Mucosa of descending colon (tissue), 3 donors: ENCODE measurements around the gene QSOX2. TPM values are rescaled to one million over a fixed set of nuclear protein-coding genes. Genes with fewer than 3 reads are reported as not detected.

Source experiments
- ATAC-seq: fragments of 200-7000 bp; cut with Tn5 transposase; one replicate; pipeline ENCODE4 v1.9.1; 2020; ENCODE audit warnings: mild to moderate bottlenecking, moderate library complexity
- DNase-seq, 3 donors: peaks; one replicate each; pipeline ENCODE4 v3.0.0-alpha.2; 2020
- H3K36me3 ChIP-seq: fragments of 200-600 bp; one replicate; pipeline ENCODE4 v1.8.0; 2021; ENCODE audit warnings: low read depth, mild to moderate bottlenecking
- H3K4me1 ChIP-seq: fragments of 200-600 bp; one replicate; pipeline ENCODE4 v1.8.0; 2021; ENCODE audit warnings: low read depth, mild to moderate bottlenecking
- H3K4me3 ChIP-seq: fragments of 200-600 bp; one replicate; pipeline ENCODE4 v1.8.0; 2021; ENCODE audit warnings: mild to moderate bottlenecking
- H3K9me3 ChIP-seq: fragments of 200-600 bp; one replicate; pipeline ENCODE4 v1.8.0; 2021; ENCODE audit warnings: mild to moderate bottlenecking
- CTCF ChIP-seq: fragments of 200-600 bp; IDR thresholded peaks from one replicate; pipeline ENCODE4 v1.8.0; 2022; ENCODE audit warnings: antibody characterized with exemption, mild to moderate bottlenecking
- intact Hi-C, 2 donors: fragments of 100-400 bp; cut with DNase I in 1 of 2; cut with micrococcal nuclease in 1 of 2; formaldehyde crosslinking; loops; one replicate each; pipeline versions ENCODE4 v1.11.0 to v1.11.1; 2022; cut with DNase I, micrococcal nuclease
- total RNA-seq, 3 donors: library from RNA; stranded (reverse); fragmentation: NEBNext Ultra II Directional in 2 of 3; extraction: Animal tissue kit (Norgen Biotek cat#: 25700) in 2 of 3; gene quantifications; one replicate each; pipeline versions ENCODE4 v1.2.1 to v1.2.4, GENCODE V29; 2021 to 2023
- donor health status: DM: no; HTN: no; CAD: no; lungs with moderate emphysema.
- donor health status: DM: no; HTN: no; CAD: no.
- donor health status: DM: no; HTN: yes; CAD: no.

Gene QSOX2
- total RNA-seq, 3 donors from 2014 or later = 6.1 to 8.1 (median 7.1) TPM

- H3K4me3 ChIP-seq = no peak overlapping the region
- intact Hi-C loops = no loop called here
- H3K9me3 ChIP-seq = no peaks in the 10 kb centered on the region
- H3K4me1 ChIP-seq = no peaks in the 10 kb centered on the region
- DNase-seq = no peak
- H3K36me3 ChIP-seq = no peaks in the 10 kb centered on the region
- ATAC-seq = no peak
- no peak for TF ChIP-seq CTCF
Observed at GRCh38 chr9:136193127-136193890, 52.3 kb downstream of the QSOX2 start.

GRCh38 chr9:136192289-136193126 lies 53.1 kb downstream of the QSOX2 start:
- no peak for TF ChIP-seq CTCF
- H3K4me3 ChIP-seq = no peak overlapping the region
- H3K9me3 ChIP-seq = no peaks in the 10 kb centered on the region
- no peak for DNase-seq
- ATAC-seq = no peak
- no peaks in the 10 kb centered on the region for H3K4me1 ChIP-seq
- H3K36me3 ChIP-seq = no peaks in the 10 kb centered on the region
- intact Hi-C loops = no loop called here

GRCh38 chr9:136191960-136192286 lies 53.7 kb downstream of the QSOX2 start:
- no peak for TF ChIP-seq CTCF
- Histone ChIP-seq H3K4me3 (no peak overlapping the region), H3K4me1 (no peaks in the 10 kb centered on the region), H3K36me3 (no peaks in the 10 kb centered on the region), H3K9me3 (no peaks in the 10 kb centered on the region)
- intact Hi-C loops = no loop called here
- no peak for DNase-seq
- ATAC-seq = no peak

- Histone ChIP-seq H3K9me3 (no peaks in the 10 kb centered on the region), H3K4me3 (no peak overlapping the region), H3K4me1 (no peaks in the 10 kb centered on the region), H3K36me3 (no peaks in the 10 kb centered on the region)
- no peak for TF ChIP-seq CTCF
- intact Hi-C loops = no loop called here
- ATAC-seq = no peak
- DNase-seq = no peak
Observed at GRCh38 chr9:136191099-136191959, 54.3 kb downstream of the QSOX2 start.

- ATAC-seq (no peak), DNase-seq (no peak)
- Histone ChIP-seq H3K9me3 (no peaks in the 10 kb centered on the region), H3K4me1 (no peaks in the 10 kb centered on the region), H3K4me3 (no peak overlapping the region), H3K36me3 (no peaks in the 10 kb centered on the region)
- no peak for TF ChIP-seq CTCF
- intact Hi-C loops = no loop called here
Observed at GRCh38 chr9:136190656-136191055, 55.0 kb downstream of the QSOX2 start.
